Measurements from ENCODE around the gene SP6. TPM values are rescaled to one million over a fixed set of nuclear protein-coding genes. Genes with fewer than 3 reads are reported as not detected.
A peak's percentile ranks its signal among the peaks of the same experiment; 100 is the strongest.

Gene SP6
- total RNA-seq, 2 experiments from 2014 or later: 0.12 TPM; not detected in 1

GRCh38 chr17:47807421-47807820 is 43.5 kb downstream of the SP6 start:
- peaks cover 11% of the 10 kb centered on the region for H3K36me3 Mint-ChIP-seq
- ATAC-seq (no peak), DNase-seq (no peak)
- no peaks in the 10 kb centered on the region for H3K9me3 Mint-ChIP-seq (ENCODE audit: low read depth)
- H3K27me3 Mint-ChIP-seq: no peaks in the 10 kb centered on the region
- no peak overlapping the region for H3K27ac Mint-ChIP-seq
- H3K4me3 Mint-ChIP-seq: no peak overlapping the region
- CTCF ChIA-PET: no interaction called here
- H3K4me1 Mint-ChIP-seq: peaks cover 14% of the 10 kb centered on the region

- H3K4me1 Mint-ChIP-seq: peaks cover 14% of the 10 kb centered on the region
- no peaks in the 10 kb centered on the region for H3K9me3 Mint-ChIP-seq (ENCODE audit: low read depth)
- H3K4me3 Mint-ChIP-seq: no peak overlapping the region
- no peaks in the 10 kb centered on the region for H3K27me3 Mint-ChIP-seq
- ATAC-seq (no peak), DNase-seq (no peak)
- CTCF ChIA-PET: no interaction called here
- peaks cover 11% of the 10 kb centered on the region for H3K36me3 Mint-ChIP-seq
- H3K27ac Mint-ChIP-seq: no peak overlapping the region
Measured at GRCh38 chr17:47806913-47807255, 44.1 kb downstream of the SP6 start.

- Mint-ChIP-seq H3K27ac (no peak overlapping the region), H3K27me3 (no peaks in the 10 kb centered on the region), H3K4me1 (peaks cover 12% of the 10 kb centered on the region), H3K36me3 (peaks cover 11% of the 10 kb centered on the region), H3K9me3 (ENCODE audit: low read depth) (no peaks in the 10 kb centered on the region), H3K4me3 (no peak overlapping the region)
- DNase-seq: no peak
- no peak for ATAC-seq
- CTCF ChIA-PET: interaction anchor here (1.8 kb wide), 1 partner anchor 17 kb away, joined by 9 read pairs; no protein-coding TSS in a partner anchor
Measured at GRCh38 chr17:47806026-47806912, 44.7 kb downstream of the SP6 start.

- Mint-ChIP-seq H3K36me3 (peaks cover 6% of the 10 kb centered on the region), H3K4me1 (no peaks in the 10 kb centered on the region), H3K4me3 (no peak overlapping the region), H3K27me3 (no peaks in the 10 kb centered on the region), H3K9me3 (ENCODE audit: low read depth) (no peaks in the 10 kb centered on the region), H3K27ac (no peak overlapping the region)
- ATAC-seq (no peak), DNase-seq (no peak)
- CTCF ChIA-PET: interaction anchor here (0.8 to 4.3 kb wide), 7 partner anchors 11 to 140 kb away, joined by 3 to 21 read pairs (median 3); no protein-coding TSS in a partner anchor
Measured at GRCh38 chr17:47804461-47804860, 46.5 kb downstream of the SP6 start.

- H3K27ac Mint-ChIP-seq: no peak overlapping the region
- CTCF ChIA-PET: interaction anchor here (0.8 to 4.3 kb wide), 4 partner anchors 10 to 139 kb away, joined by 3 to 21 read pairs (median 4); no protein-coding TSS in a partner anchor
- no peak overlapping the region for H3K4me3 Mint-ChIP-seq
- peaks cover 6% of the 10 kb centered on the region for H3K36me3 Mint-ChIP-seq
- no peaks in the 10 kb centered on the region for H3K4me1 Mint-ChIP-seq
- DNase-seq: no peak
- H3K27me3 Mint-ChIP-seq: no peaks in the 10 kb centered on the region
- no peak for ATAC-seq
- H3K9me3 Mint-ChIP-seq (ENCODE audit: low read depth): no peaks in the 10 kb centered on the region
Measured at GRCh38 chr17:47803751-47804150, 47.2 kb downstream of the SP6 start.

GRCh38 chr17:47803201-47803600 is 47.8 kb downstream of the SP6 start:
- CTCF ChIA-PET: interaction anchor here (0.8 to 4.3 kb wide), 5 partner anchors 10 to 138 kb away, joined by 3 to 21 read pairs (median 10); partner anchors contain the start of gene TBX21
- no peak overlapping the region for H3K27ac Mint-ChIP-seq
- ATAC-seq (no peak), DNase-seq (no peak)
- H3K4me1 Mint-ChIP-seq: no peaks in the 10 kb centered on the region
- H3K27me3 Mint-ChIP-seq: no peaks in the 10 kb centered on the region
- no peaks in the 10 kb centered on the region for H3K9me3 Mint-ChIP-seq (ENCODE audit: low read depth)
- peaks cover 6% of the 10 kb centered on the region for H3K36me3 Mint-ChIP-seq
- H3K4me3 Mint-ChIP-seq: no peak overlapping the region

GRCh38 chr17:47802341-47803022 is 48.5 kb downstream of the SP6 start:
- ATAC-seq (peak; percentile 92), DNase-seq (peak; percentile 72)
- CTCF ChIA-PET: interaction anchor here (0.8 to 4.3 kb wide), 19 partner anchors 9 to 184 kb away, joined by 3 to 21 read pairs (median 4); partner anchors contain the start of genes LRRC46, MRPL10 and TBX21
- peaks cover 6% of the 10 kb centered on the region for H3K27me3 Mint-ChIP-seq
- H3K4me3 Mint-ChIP-seq: no peak overlapping the region
- H3K4me1 Mint-ChIP-seq: no peaks in the 10 kb centered on the region
- no peak overlapping the region for H3K27ac Mint-ChIP-seq
- no peaks in the 10 kb centered on the region for H3K9me3 Mint-ChIP-seq (ENCODE audit: low read depth)
- peaks cover 2% of the 10 kb centered on the region for H3K36me3 Mint-ChIP-seq

GRCh38 chr17:47801906-47802305 is 49.1 kb downstream of the SP6 start:
- DNase-seq (no peak), ATAC-seq (no peak)
- Mint-ChIP-seq H3K4me1 (no peaks in the 10 kb centered on the region), H3K36me3 (peaks cover under 1% of the 10 kb centered on the region), H3K4me3 (no peak overlapping the region), H3K27ac (no peak overlapping the region), H3K27me3 (peaks cover 8% of the 10 kb centered on the region), H3K9me3 (ENCODE audit: low read depth) (no peaks in the 10 kb centered on the region)
- CTCF ChIA-PET: interaction anchor here (0.5 to 4.3 kb wide), 22 partner anchors 8 to 1626 kb away, joined by 3 to 21 read pairs (median 4); partner anchors contain the start of genes LRRC46, MRPL10 and TBX21

- no peak for DNase-seq
- Mint-ChIP-seq H3K36me3 (no peaks in the 10 kb centered on the region), H3K9me3 (ENCODE audit: low read depth) (no peaks in the 10 kb centered on the region), H3K4me1 (no peaks in the 10 kb centered on the region), H3K27ac (no peak overlapping the region), H3K4me3 (no peak overlapping the region), H3K27me3 (peaks cover 11% of the 10 kb centered on the region)
- no peak for ATAC-seq
- CTCF ChIA-PET: interaction anchor here (0.5 to 4.3 kb wide), 21 partner anchors 8 to 1625 kb away, joined by 3 to 21 read pairs (median 4); partner anchors contain the start of genes LRRC46, MRPL10 and TBX21
Measured at GRCh38 chr17:47801176-47801765, 49.7 kb downstream of the SP6 start.

- DNase-seq (no peak), ATAC-seq (no peak)
- Mint-ChIP-seq H3K4me1 (no peaks in the 10 kb centered on the region), H3K9me3 (ENCODE audit: low read depth) (no peaks in the 10 kb centered on the region), H3K27me3 (peaks cover 11% of the 10 kb centered on the region), H3K4me3 (no peak overlapping the region), H3K27ac (no peak overlapping the region), H3K36me3 (no peaks in the 10 kb centered on the region)
- CTCF ChIA-PET: interaction anchor here (1.1 to 4.3 kb wide), 11 partner anchors 7 to 136 kb away, joined by 3 to 21 read pairs (median 4); partner anchors contain the start of genes LRRC46, MRPL10 and TBX21
Measured at GRCh38 chr17:47800686-47801085, 50.3 kb downstream of the SP6 start.

- DNase-seq (no peak), ATAC-seq (no peak)
- Mint-ChIP-seq H3K9me3 (ENCODE audit: low read depth) (no peaks in the 10 kb centered on the region), H3K27me3 (peaks cover 37% of the 10 kb centered on the region), H3K36me3 (no peaks in the 10 kb centered on the region), H3K27ac (no peak overlapping the region), H3K4me1 (no peaks in the 10 kb centered on the region), H3K4me3 (no peak overlapping the region)
- CTCF ChIA-PET: interaction anchor here (0.6 to 1.8 kb wide), 7 partner anchors 8 to 105 kb away, joined by 3 to 6 read pairs (median 3); partner anchors contain the start of gene TBX21
Measured at GRCh38 chr17:47797797-47798196, 53.2 kb downstream of the SP6 start.

Measured in activated CD8-positive, alpha-beta memory T cell treated with anti-CD3 and anti-CD28 coated beads, Interleukin-2, amount 10 ng/mL, durations not matched to agents 7 days and 5 days (primary cell).